Measurements from ENCODE around the gene GDAP2. TPM values are rescaled to one million over a fixed set of nuclear protein-coding genes. Genes with fewer than 3 reads are reported as not detected.

Gene GDAP2
- total and polyA plus RNA-seq, 4 donors, result 5.1 to 52.2 (median 17.2) TPM

GRCh38 chr1:117895482-117896114 lies 33.8 kb downstream of the GDAP2 start:
- Histone ChIP-seq H3K9me3 (ENCODE audit: control insufficient read depth in 4 of 4, insufficient read depth in 3 of 4, low read length in 3 of 4) (no peaks in the 10 kb centered on the region), H3K4me1 (ENCODE audit: control insufficient read depth in 5 of 5, insufficient read depth in 5 of 5, low read length in 5 of 5) (no peaks in the 10 kb centered on the region), H3K36me3 (ENCODE audit: control insufficient read depth in 4 of 4, insufficient read depth in 4 of 4, low read length in 4 of 4) (peaks cover 3 to 21% (median 15%) of the 10 kb centered on the region in 4 donors), H3K9ac (ENCODE audit: insufficient read depth in 1 of 2, low read length in 2 of 2) (no peak overlapping the region), H3K27ac (ENCODE audit: low read depth in 1 of 2, low read length in 1 of 2) (no peak overlapping the region), H3K27me3 (ENCODE audit: control insufficient read depth in 3 of 3, insufficient read depth in 3 of 3, low read length in 2 of 3) (no peaks in the 10 kb centered on the region), H3K4me3 (no peak overlapping the region)
- DNase-seq, result peak; percentile 57 to 84 (median 84)
- no peak for ATAC-seq (ENCODE audit: insufficient read depth, low FRiP score)
- TF ChIP-seq CTCF (IDR thresholded peaks at IDR 0.05; ENCODE audit: control extremely low read depth, extremely low read depth), result peak; percentile 47
- 26 to 39% methylated on average over 4 of the region's 4 CpGs for WGBS, 2 donors

DNA sequence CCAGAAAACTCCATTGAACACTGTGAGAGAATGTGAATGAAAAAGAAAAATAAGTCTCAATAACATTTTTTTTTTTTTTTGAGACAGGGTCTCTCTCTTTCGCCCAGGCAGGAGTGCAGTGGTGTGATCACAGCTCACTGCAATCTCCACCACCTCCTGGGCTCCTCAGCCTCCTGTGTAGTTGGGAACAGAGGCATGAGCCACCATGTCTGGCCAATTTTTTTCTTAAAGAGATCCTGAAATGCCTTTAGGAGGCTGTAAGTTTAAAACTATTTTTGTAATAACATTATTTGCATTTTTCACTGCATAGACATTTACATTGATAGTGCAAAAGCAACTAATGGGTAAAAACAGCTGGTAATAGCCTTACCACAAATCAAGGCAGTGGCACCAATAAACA lies 35.3 kb downstream of the GDAP2 start:
- no peak for ATAC-seq (ENCODE audit: insufficient read depth, low FRiP score)
- Histone ChIP-seq H3K36me3 (ENCODE audit: control insufficient read depth in 4 of 4, insufficient read depth in 4 of 4, low read length in 4 of 4) (peaks cover 3 to 21% (median 13%) of the 10 kb centered on the region in 4 donors), H3K4me3 (no peak overlapping the region), H3K27me3 (ENCODE audit: control insufficient read depth in 3 of 3, insufficient read depth in 3 of 3, low read length in 2 of 3) (no peaks in the 10 kb centered on the region), H3K4me1 (ENCODE audit: control insufficient read depth in 5 of 5, insufficient read depth in 5 of 5, low read length in 5 of 5) (no peaks in the 10 kb centered on the region), H3K9ac (ENCODE audit: insufficient read depth in 1 of 2, low read length in 2 of 2) (no peak overlapping the region), H3K9me3 (ENCODE audit: control insufficient read depth in 4 of 4, insufficient read depth in 3 of 4, low read length in 3 of 4) (no peaks in the 10 kb centered on the region), H3K27ac (ENCODE audit: low read depth in 1 of 2, low read length in 1 of 2) (no peak overlapping the region)
- no peak for DNase-seq
- TF ChIP-seq CTCF (IDR thresholded peaks at IDR 0.05; ENCODE audit: control extremely low read depth, extremely low read depth), result no peak
- WGBS, 2 donors, result 93 to 100% methylated on average over 1 of the region's 1 CpG

DNA sequence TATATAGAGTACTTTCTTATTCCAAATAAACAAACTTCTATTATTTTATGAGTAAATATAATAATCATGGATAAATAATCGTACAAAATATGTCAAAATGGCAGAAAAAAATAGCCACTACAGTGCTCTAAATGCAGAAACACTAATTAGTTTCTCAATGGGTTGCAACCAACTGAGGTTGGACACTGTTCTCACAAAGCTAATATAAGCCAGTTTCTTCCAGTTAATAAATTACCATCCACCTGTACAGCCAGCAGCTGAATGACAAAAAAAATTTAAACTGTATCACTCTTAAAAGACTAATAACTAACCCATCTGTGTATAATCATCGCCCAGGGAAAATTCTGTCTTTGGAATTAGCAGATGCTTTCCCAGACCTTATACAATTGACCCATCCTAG lies 36.9 kb downstream of the GDAP2 start:
- Histone ChIP-seq H3K9me3 (ENCODE audit: control insufficient read depth in 4 of 4, insufficient read depth in 3 of 4, low read length in 3 of 4) (no peaks in the 10 kb centered on the region), H3K27ac (ENCODE audit: low read depth in 1 of 2, low read length in 1 of 2) (no peak overlapping the region), H3K36me3 (ENCODE audit: control insufficient read depth in 4 of 4, insufficient read depth in 4 of 4, low read length in 4 of 4) (peaks cover 3 to 12% (median 8%) of the 10 kb centered on the region in 4 donors), H3K4me3 (no peak overlapping the region), H3K27me3 (ENCODE audit: control insufficient read depth in 3 of 3, insufficient read depth in 3 of 3, low read length in 2 of 3) (no peaks in the 10 kb centered on the region), H3K4me1 (ENCODE audit: control insufficient read depth in 5 of 5, insufficient read depth in 5 of 5, low read length in 5 of 5) (no peaks in the 10 kb centered on the region), H3K9ac (ENCODE audit: insufficient read depth in 1 of 2, low read length in 2 of 2) (no peak overlapping the region)
- 96 to 98% methylated on average over 2 of the region's 2 CpGs for WGBS, 2 donors
- no peak for ATAC-seq (ENCODE audit: insufficient read depth, low FRiP score)
- no peak for DNase-seq
- no peak for TF ChIP-seq CTCF (IDR thresholded peaks at IDR 0.05; ENCODE audit: control extremely low read depth, extremely low read depth)

GRCh38 chr1:117890452-117890851 lies 39.0 kb downstream of the GDAP2 start:
- Histone ChIP-seq H3K27ac (ENCODE audit: low read depth in 1 of 2, low read length in 1 of 2) (no peak overlapping the region), H3K9ac (ENCODE audit: insufficient read depth in 1 of 2, low read length in 2 of 2) (no peak overlapping the region), H3K9me3 (ENCODE audit: control insufficient read depth in 4 of 4, insufficient read depth in 3 of 4, low read length in 3 of 4) (no peaks in the 10 kb centered on the region), H3K4me1 (ENCODE audit: control insufficient read depth in 5 of 5, insufficient read depth in 5 of 5, low read length in 5 of 5) (no peaks in the 10 kb centered on the region), H3K36me3 (ENCODE audit: control insufficient read depth in 4 of 4, insufficient read depth in 4 of 4, low read length in 4 of 4) (peaks cover 0 to 6% (median 3%) of the 10 kb centered on the region in 4 donors), H3K27me3 (ENCODE audit: control insufficient read depth in 3 of 3, insufficient read depth in 3 of 3, low read length in 2 of 3) (no peaks in the 10 kb centered on the region), H3K4me3 (no peak overlapping the region)
- WGBS, 2 donors, result 95% methylated on average over 2 of the region's 2 CpGs
- DNase-seq (no peak), ATAC-seq (ENCODE audit: insufficient read depth, low FRiP score) (no peak)
- TF ChIP-seq CTCF (IDR thresholded peaks at IDR 0.05; ENCODE audit: control extremely low read depth, extremely low read depth), result no peak
